Epithelial cell of proximal tubule (primary cell): ENCODE results near the gene BNIP5. TPM values are rescaled to one million over a fixed set of nuclear protein-coding genes. Genes with fewer than 3 reads are reported as not detected.

ENCODE experiments used
- DNase-seq: peaks from one replicate; pipeline ENCODE4 v3.0.0-alpha.2; 2011; ENCODE audit warnings: low read depth
- H3K4me3 ChIP-seq: 2 replicates; pipeline ENCODE4 v1.5.1; 2011; ENCODE audit warnings: low read depth, mild to moderate bottlenecking, low read length
- CTCF ChIP-seq: conservative IDR thresholded peaks from 2 replicates; pipeline ENCODE4 v1.5.1; 2012; ENCODE audit warnings: low read depth, mild to moderate bottlenecking, low read length
- total RNA-seq: library from RNA; depleted of rRNA; stranded (reverse); fragments of >200 nt; gene quantifications from 2 replicates; pipeline ENCODE4 v1.2.3, GENCODE V29; 2015

The BNIP5 gene
- total RNA-seq, 1 donor from 2014 or later, result under 0.01 TPM

- DNase-seq, result no peak
- TF ChIP-seq CTCF, result no peak
- H3K4me3 ChIP-seq, result no peak overlapping the region
Observed at GRCh38 chr6:36329798-36330291, 6.8 kb downstream of the BNIP5 start.

GRCh38 chr6:36328600-36328999, 8.1 kb downstream of the BNIP5 start:
- H3K4me3 ChIP-seq, result no peak overlapping the region
- no peak for TF ChIP-seq CTCF

GRCh38 chr6:36327919-36328236, 8.8 kb downstream of the BNIP5 start:
- H3K4me3 ChIP-seq, result no peak overlapping the region
- TF ChIP-seq CTCF, result no peak

More at GRCh38 chr6:36328600-36328999, 8.1 kb downstream of the BNIP5 start:
- no peak for DNase-seq

GRCh38 chr6:36327226-36327918, 9.3 kb downstream of the BNIP5 start:
- no peak for DNase-seq
- no peak overlapping the region for H3K4me3 ChIP-seq
- TF ChIP-seq CTCF, result no peak

More at GRCh38 chr6:36327919-36328236, 8.8 kb downstream of the BNIP5 start:
- no peak for DNase-seq

- no peak overlapping the region for H3K4me3 ChIP-seq
- DNase-seq, result no peak
- TF ChIP-seq CTCF, result no peak
Observed at GRCh38 chr6:36326356-36326995, 10.2 kb downstream of the BNIP5 start.

- TF ChIP-seq CTCF, result no peak
- no peak for DNase-seq
- no peak overlapping the region for H3K4me3 ChIP-seq
Observed at GRCh38 chr6:36324715-36325114, 12.0 kb downstream of the BNIP5 start.
